HG02885 (cell line): ENCODE results near the gene MFSD11.

Experiments used
- ATAC-seq: cut with Tn5 transposase; IDR thresholded peaks from one replicate; pipeline ENCODE4 v1.9.1; 2021; ENCODE audit warnings: mild to moderate bottlenecking; ENCODE audit not compliant: unreplicated experiment, poor library complexity

MFSD11 gene

DNA sequence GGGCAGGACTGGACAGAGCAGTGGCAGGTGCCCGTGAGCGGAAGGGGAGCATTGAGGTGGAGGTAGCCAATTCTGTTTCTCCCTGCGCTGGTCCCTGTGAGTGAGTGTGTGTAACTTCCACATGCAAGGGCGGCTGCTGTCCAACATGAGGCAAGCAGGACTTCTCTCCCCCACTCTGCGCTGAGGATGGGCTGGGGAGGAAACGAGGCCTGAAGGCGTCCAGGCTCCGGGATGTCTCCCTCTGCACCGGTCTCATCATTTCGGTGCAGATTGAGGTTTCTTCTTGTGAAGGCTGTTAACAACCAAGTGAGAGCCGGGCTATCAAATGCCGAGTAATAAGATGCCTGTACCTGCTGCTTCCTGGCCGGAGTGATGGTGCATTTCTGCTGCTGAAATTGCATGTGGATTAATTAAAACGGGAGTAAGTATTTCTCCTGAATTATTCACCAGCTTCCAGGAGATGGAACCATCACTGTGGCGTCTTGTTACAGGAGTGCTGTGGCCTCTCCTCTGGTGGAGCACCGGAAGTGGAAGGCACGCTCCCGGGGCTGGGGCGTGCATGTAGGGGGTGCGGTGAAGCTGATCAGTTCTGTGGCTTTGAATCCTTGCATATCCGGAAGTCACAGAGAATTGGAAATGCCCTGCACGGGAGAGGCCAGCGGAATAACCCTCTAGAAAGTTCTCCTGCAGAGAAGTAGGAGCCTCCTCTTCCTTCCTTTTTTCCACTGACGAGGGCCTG lies 88.6 kb downstream of the MFSD11 start:
- ATAC-seq: no peak

- no peak for ATAC-seq
These were observed 89.8 kb downstream of the MFSD11 start for GRCh38 chr17:76827736-76828135.
